ENCODE results near the gene SLC39A11.

- TF ChIP-seq PRDM15 (CRISPR knock-in tag; IDR thresholded peaks at IDR 0.05) = no peak
- TF ChIP-seq EMX1 (CRISPR knock-in tag; IDR thresholded peaks at IDR 0.05) = no peak
- TF ChIP-seq CTCF (IDR thresholded peaks at IDR 0.05) = no peak
- no peak for TF ChIP-seq ZNF512 (CRISPR knock-in tag; IDR thresholded peaks at IDR 0.05; ENCODE audit: borderline replicate concordance)
- TF ChIP-seq ZNF423 (CRISPR knock-in tag; IDR thresholded peaks at IDR 0.05) = no peak
- no peak for TF ChIP-seq ZSCAN18 (CRISPR knock-in tag; IDR thresholded peaks at IDR 0.05)
- no peak for TF ChIP-seq ATF3 (CRISPR knock-in tag; conservative IDR thresholded peaks at IDR 0.05)
- TF ChIP-seq MAX (CRISPR knock-in tag; IDR thresholded peaks at IDR 0.05) = no peak
- TF ChIP-seq ZNF425 (CRISPR knock-in tag; conservative IDR thresholded peaks at IDR 0.05) = no peak
- TF ChIP-seq FOXJ3 (CRISPR knock-in tag; IDR thresholded peaks at IDR 0.05; ENCODE audit: borderline replicate concordance) = no peak
- no peak for TF ChIP-seq IRF2 (CRISPR knock-in tag; IDR thresholded peaks at IDR 0.05; ENCODE audit: borderline replicate concordance, low read depth)
- TF ChIP-seq NR3C1 (CRISPR knock-in tag; conservative IDR thresholded peaks at IDR 0.05; ENCODE audit: low read depth) = no peak
- no peak for TF ChIP-seq HMGXB4 (CRISPR knock-in tag; IDR thresholded peaks at IDR 0.05)
Measured at GRCh38 chr17:72771734-72772133, 320.8 kb downstream of the SLC39A11 start.
